ENCODE results near the gene DTNA.
A peak's percentile ranks its signal among the peaks of the same experiment; 100 is the strongest.
"Not testable (repeated sequence)": the region's sequence is repeated elsewhere in the genome, so short reads cannot be mapped to it uniquely, and the experiment has no call there.

The DTNA gene

DNA sequence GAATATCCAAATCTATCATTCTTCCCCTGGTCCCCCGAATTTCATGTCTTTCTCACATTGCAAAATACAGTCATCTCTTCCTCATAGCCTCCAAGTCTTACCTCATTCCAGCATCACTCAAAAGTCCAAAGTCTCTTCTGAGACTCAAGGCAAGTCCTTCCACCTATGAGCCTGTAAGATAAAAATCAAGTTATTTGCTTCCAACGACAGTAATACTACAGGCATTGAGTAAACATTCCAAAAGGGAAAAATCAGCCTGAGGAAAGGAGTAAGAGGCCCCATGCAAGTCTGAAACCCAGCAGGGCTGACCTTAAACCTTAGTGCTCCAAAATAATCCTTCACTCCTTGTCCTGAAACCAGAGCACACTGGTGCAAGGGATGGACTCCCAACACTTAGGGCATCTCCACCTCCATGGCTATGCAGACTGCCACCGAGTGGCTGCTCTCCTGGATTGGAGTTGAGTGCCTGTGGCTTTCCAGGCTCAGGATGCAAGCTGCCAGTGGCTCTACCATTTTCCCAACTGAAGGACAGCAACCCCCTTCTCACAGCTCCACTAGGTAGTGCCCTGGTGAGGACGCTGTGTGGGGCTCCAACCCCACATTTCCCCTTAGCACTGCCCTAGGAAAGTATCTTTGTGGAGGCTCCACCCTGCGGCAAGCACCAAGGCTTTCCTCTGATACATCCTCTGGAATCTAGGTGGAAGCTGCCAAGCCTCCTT lies 16.3 kb downstream of the DTNA start:
- no peaks in the 10 kb centered on the region for H3K36me3 ChIP-seq (ENCODE audit: insufficient read depth, insufficient read length, low read length)
- H3K4me1 ChIP-seq (ENCODE audit: insufficient read depth, insufficient read length), result no peaks in the 10 kb centered on the region
- H3K9me3 ChIP-seq (ENCODE audit: insufficient read depth, low read length), result no peaks in the 10 kb centered on the region
- DNase-seq (ENCODE audit: low read depth, low spot score), result no peak
- no peaks in the 10 kb centered on the region for H3K27me3 ChIP-seq (ENCODE audit: insufficient read depth, insufficient read length)
- no peak overlapping the region for H3K9ac ChIP-seq (ENCODE audit: insufficient read length, low read depth)
- no peak overlapping the region for H3K4me3 ChIP-seq (ENCODE audit: insufficient read length, low read depth)
- TF ChIP-seq SUZ12 (IDR thresholded peaks at IDR 0.05; ENCODE audit: extremely low read depth, insufficient read depth, insufficient read length) (no peak), YY1 (IDR thresholded peaks at IDR 0.05; ENCODE audit: insufficient read depth, insufficient read length) (no peak), ZNF274 (IDR thresholded peaks at IDR 0.05; ENCODE audit: low read depth, low read length) (no peak)

DNA sequence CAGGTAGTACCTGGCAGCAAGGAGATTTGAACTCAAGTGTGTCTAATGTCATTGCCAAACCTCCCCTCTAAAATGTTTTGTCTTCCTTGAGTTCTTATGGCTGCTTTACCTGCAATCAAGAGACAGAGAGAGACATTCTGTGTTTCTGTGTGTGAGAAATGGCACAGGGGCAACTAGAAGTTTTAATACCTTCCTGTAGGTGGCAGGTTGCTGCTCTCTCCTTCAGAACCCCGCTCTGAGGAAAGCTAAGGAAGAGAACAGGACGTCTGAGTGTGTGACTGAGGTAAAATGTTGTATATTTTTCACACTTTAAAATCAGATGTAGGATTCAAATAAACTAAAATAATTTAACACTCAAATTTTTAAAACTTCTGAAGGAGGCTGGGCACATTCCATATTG lies 19.2 kb downstream of the DTNA start:
- no peaks in the 10 kb centered on the region for H3K27me3 ChIP-seq (ENCODE audit: insufficient read depth, insufficient read length)
- no peak overlapping the region for H3K9ac ChIP-seq (ENCODE audit: insufficient read length, low read depth)
- no peak overlapping the region for H3K4me3 ChIP-seq (ENCODE audit: insufficient read length, low read depth)
- TF ChIP-seq ZNF274 (IDR thresholded peaks at IDR 0.05; ENCODE audit: low read depth, low read length), result no peak
- TF ChIP-seq SUZ12 (IDR thresholded peaks at IDR 0.05; ENCODE audit: extremely low read depth, insufficient read depth, insufficient read length), result no peak
- no peaks in the 10 kb centered on the region for H3K36me3 ChIP-seq (ENCODE audit: insufficient read depth, insufficient read length, low read length)
- H3K4me1 ChIP-seq (ENCODE audit: insufficient read depth, insufficient read length), result no peaks in the 10 kb centered on the region
- H3K9me3 ChIP-seq (ENCODE audit: insufficient read depth, low read length), result no peaks in the 10 kb centered on the region
- DNase-seq (ENCODE audit: low read depth, low spot score), result peak; percentile 30

GRCh38 chr18:34729740-34730355 lies 19.8 kb downstream of the DTNA start:
- no peaks in the 10 kb centered on the region for H3K4me1 ChIP-seq (ENCODE audit: insufficient read depth, insufficient read length)
- H3K27me3 ChIP-seq (ENCODE audit: insufficient read depth, insufficient read length), result no peaks in the 10 kb centered on the region
- no peak for DNase-seq (ENCODE audit: low read depth, low spot score)
- H3K9me3 ChIP-seq (ENCODE audit: insufficient read depth, low read length), result no peaks in the 10 kb centered on the region
- no peak overlapping the region for H3K9ac ChIP-seq (ENCODE audit: insufficient read length, low read depth)
- H3K4me3 ChIP-seq (ENCODE audit: insufficient read length, low read depth), result no peak overlapping the region
- no peaks in the 10 kb centered on the region for H3K36me3 ChIP-seq (ENCODE audit: insufficient read depth, insufficient read length, low read length)
- no peak for TF ChIP-seq ZNF274 (IDR thresholded peaks at IDR 0.05; ENCODE audit: low read depth, low read length)
- no peak for TF ChIP-seq SUZ12 (IDR thresholded peaks at IDR 0.05; ENCODE audit: extremely low read depth, insufficient read depth, insufficient read length)
- TF ChIP-seq YY1 (IDR thresholded peaks at IDR 0.05; ENCODE audit: insufficient read depth, insufficient read length), result no peak

DNA sequence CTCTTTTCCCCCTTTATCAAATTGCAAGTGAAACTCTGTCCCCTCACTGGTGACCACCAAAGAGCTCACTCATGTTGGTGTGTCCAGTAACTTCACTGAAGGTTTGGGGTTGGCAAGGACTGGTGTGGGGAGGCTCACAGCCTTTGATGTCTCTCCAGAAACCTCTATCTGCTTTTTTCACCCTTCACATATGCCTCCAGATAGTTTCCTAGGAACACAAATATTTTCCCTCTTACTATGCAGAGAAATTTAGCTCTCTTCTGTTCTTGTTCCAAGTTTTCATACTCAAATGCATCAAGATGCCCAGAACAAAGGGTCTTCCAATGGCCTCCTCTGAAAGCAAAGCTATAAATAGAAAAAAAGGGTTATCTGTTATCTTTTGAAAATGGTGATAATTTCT lies 20.7 kb downstream of the DTNA start:
- no peak for DNase-seq (ENCODE audit: low read depth, low spot score)
- Histone ChIP-seq H3K4me1 (ENCODE audit: insufficient read depth, insufficient read length) (no peaks in the 10 kb centered on the region), H3K36me3 (ENCODE audit: insufficient read depth, insufficient read length, low read length) (no peaks in the 10 kb centered on the region), H3K27me3 (ENCODE audit: insufficient read depth, insufficient read length) (no peaks in the 10 kb centered on the region), H3K4me3 (ENCODE audit: insufficient read length, low read depth) (no peak overlapping the region), H3K9ac (ENCODE audit: insufficient read length, low read depth) (no peak overlapping the region), H3K9me3 (ENCODE audit: insufficient read depth, low read length) (no peaks in the 10 kb centered on the region)
- TF ChIP-seq YY1 (IDR thresholded peaks at IDR 0.05; ENCODE audit: insufficient read depth, insufficient read length) (no peak), ZNF274 (IDR thresholded peaks at IDR 0.05; ENCODE audit: low read depth, low read length) (no peak), SUZ12 (IDR thresholded peaks at IDR 0.05; ENCODE audit: extremely low read depth, insufficient read depth, insufficient read length) (no peak)

DNA sequence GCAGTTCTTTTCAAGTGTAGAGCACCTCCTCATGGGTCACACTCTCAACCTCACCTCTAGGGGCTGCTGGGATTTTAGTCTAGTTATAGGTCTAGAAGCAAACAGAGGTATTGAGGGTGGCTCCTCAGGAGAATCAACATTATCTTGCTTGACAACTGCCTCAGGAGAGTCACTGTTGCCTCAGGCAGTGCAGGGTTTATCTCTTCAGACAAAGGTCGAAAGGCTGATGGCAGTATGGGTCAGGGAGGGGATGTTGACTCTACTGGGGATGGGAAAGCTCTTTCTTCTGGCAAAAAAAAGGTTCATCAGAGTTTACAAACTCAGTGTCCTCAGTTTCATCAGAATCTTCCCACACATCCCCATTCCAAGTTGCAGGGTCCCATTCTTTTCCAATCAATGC lies 24.0 kb downstream of the DTNA start:
- DNase-seq (ENCODE audit: low read depth, low spot score), result no peak
- H3K9ac ChIP-seq (ENCODE audit: insufficient read length, low read depth), result no peak overlapping the region
- no peak for TF ChIP-seq ZNF274 (IDR thresholded peaks at IDR 0.05; ENCODE audit: low read depth, low read length)
- TF ChIP-seq YY1 (IDR thresholded peaks at IDR 0.05; ENCODE audit: insufficient read depth, insufficient read length), result no peak
- no peak for TF ChIP-seq SUZ12 (IDR thresholded peaks at IDR 0.05; ENCODE audit: extremely low read depth, insufficient read depth, insufficient read length)
- H3K4me1 ChIP-seq (ENCODE audit: insufficient read depth, insufficient read length), result no peaks in the 10 kb centered on the region
- no peaks in the 10 kb centered on the region for H3K36me3 ChIP-seq (ENCODE audit: insufficient read depth, insufficient read length, low read length)
- H3K4me3 ChIP-seq (ENCODE audit: insufficient read length, low read depth), result no peak overlapping the region
- no peaks in the 10 kb centered on the region for H3K27me3 ChIP-seq (ENCODE audit: insufficient read depth, insufficient read length)
- H3K9me3 ChIP-seq (ENCODE audit: insufficient read depth, low read length), result no peaks in the 10 kb centered on the region

GRCh38 chr18:34734526-34734925 lies 24.4 kb downstream of the DTNA start:
- H3K36me3 ChIP-seq (ENCODE audit: insufficient read depth, insufficient read length, low read length); H3K4me1 ChIP-seq (ENCODE audit: insufficient read depth, insufficient read length); H3K9ac ChIP-seq (ENCODE audit: insufficient read length, low read depth); H3K9me3 ChIP-seq (ENCODE audit: insufficient read depth, low read length); H3K27me3 ChIP-seq (ENCODE audit: insufficient read depth, insufficient read length); DNase-seq (ENCODE audit: low read depth, low spot score); H3K4me3 ChIP-seq (ENCODE audit: insufficient read length, low read depth): not testable (repeated sequence)

GRCh38 chr18:34738175-34738894 lies 28.2 kb downstream of the DTNA start:
- no peaks in the 10 kb centered on the region for H3K9me3 ChIP-seq (ENCODE audit: insufficient read depth, low read length)
- no peak for TF ChIP-seq YY1 (IDR thresholded peaks at IDR 0.05; ENCODE audit: insufficient read depth, insufficient read length)
- TF ChIP-seq SUZ12 (IDR thresholded peaks at IDR 0.05; ENCODE audit: extremely low read depth, insufficient read depth, insufficient read length), result no peak
- TF ChIP-seq ZNF274 (IDR thresholded peaks at IDR 0.05; ENCODE audit: low read depth, low read length), result no peak
- H3K4me1 ChIP-seq (ENCODE audit: insufficient read depth, insufficient read length), result no peaks in the 10 kb centered on the region
- no peaks in the 10 kb centered on the region for H3K27me3 ChIP-seq (ENCODE audit: insufficient read depth, insufficient read length)
- no peak overlapping the region for H3K9ac ChIP-seq (ENCODE audit: insufficient read length, low read depth)
- no peaks in the 10 kb centered on the region for H3K36me3 ChIP-seq (ENCODE audit: insufficient read depth, insufficient read length, low read length)
- H3K4me3 ChIP-seq (ENCODE audit: insufficient read length, low read depth), result no peak overlapping the region
- DNase-seq (ENCODE audit: low read depth, low spot score), result no peak
